Gastroesophageal sphincter (tissue), 3 donors: Measurements from ENCODE around the gene ACAP3.

ENCODE experiments used
- CTCF ChIP-seq, 4 experiments: fragments of 200-600 bp in 2 of 4; fragments of 450-650 bp in 2 of 4; sonication (generic) in 1 of 4; IDR thresholded peaks; one replicate each; pipeline ENCODE4 v1.5.1; 2017 to 2019; ENCODE audit warnings: antibody characterized with exemption in 4 of 4, mild to moderate bottlenecking in 2 of 4, moderate library complexity in 2 of 4
- EP300 ChIP-seq: sonication (generic); formaldehyde crosslinking; IDR thresholded peaks from one replicate; pipeline ENCODE4 v1.6.1; 2017; ENCODE audit warnings: antibody characterized with exemption, mild to moderate bottlenecking
- POLR2A ChIP-seq, 2 donors: fragments of 450-650 bp; IDR thresholded peaks; one replicate each; pipeline ENCODE4 v1.6.1; 2017; ENCODE audit warnings: antibody characterized with exemption in 2 of 2, mild to moderate bottlenecking in 2 of 2, moderate library complexity in 1 of 2
- POLR2AphosphoS5 ChIP-seq: sonication (generic); formaldehyde crosslinking; IDR thresholded peaks from one replicate; pipeline ENCODE4 v1.6.1; 2017; ENCODE audit warnings: antibody characterized with exemption

- TF ChIP-seq POLR2A (IDR thresholded peaks at IDR 0.05) (no peak), CTCF (IDR thresholded peaks at IDR 0.05) (no peak), EP300 (no peak), POLR2AphosphoS5 (no peak)
These were observed 33.3 kb downstream of the ACAP3 start for GRCh38 chr1:1274299-1274930.
